GM12864 (cell line): ENCODE data around the gene NFKBIL1.
A peak's percentile ranks its signal among the peaks of the same experiment; 100 is the strongest.

ENCODE experiments used
- DNase-seq: peaks from one replicate; pipeline ENCODE4 v3.0.0-alpha.2; 2011; ENCODE audit warnings: low read depth
- H3K4me3 ChIP-seq: 2 replicates; pipeline ENCODE4 v1.5.1; 2011; ENCODE audit warnings: mild to moderate bottlenecking, low read depth, low read length, control low read depth
- TF ChIP-seq, protein P1 (sequence below): IDR thresholded peaks from 2 replicates; pipeline ENCODE4 v1.5.1; 2011; ENCODE audit warnings: low read depth, mild to moderate bottlenecking, moderate library complexity, low read length, control low read depth, inconsistent platforms; ENCODE audit errors: missing control alignments

The NFKBIL1 gene

DNA sequence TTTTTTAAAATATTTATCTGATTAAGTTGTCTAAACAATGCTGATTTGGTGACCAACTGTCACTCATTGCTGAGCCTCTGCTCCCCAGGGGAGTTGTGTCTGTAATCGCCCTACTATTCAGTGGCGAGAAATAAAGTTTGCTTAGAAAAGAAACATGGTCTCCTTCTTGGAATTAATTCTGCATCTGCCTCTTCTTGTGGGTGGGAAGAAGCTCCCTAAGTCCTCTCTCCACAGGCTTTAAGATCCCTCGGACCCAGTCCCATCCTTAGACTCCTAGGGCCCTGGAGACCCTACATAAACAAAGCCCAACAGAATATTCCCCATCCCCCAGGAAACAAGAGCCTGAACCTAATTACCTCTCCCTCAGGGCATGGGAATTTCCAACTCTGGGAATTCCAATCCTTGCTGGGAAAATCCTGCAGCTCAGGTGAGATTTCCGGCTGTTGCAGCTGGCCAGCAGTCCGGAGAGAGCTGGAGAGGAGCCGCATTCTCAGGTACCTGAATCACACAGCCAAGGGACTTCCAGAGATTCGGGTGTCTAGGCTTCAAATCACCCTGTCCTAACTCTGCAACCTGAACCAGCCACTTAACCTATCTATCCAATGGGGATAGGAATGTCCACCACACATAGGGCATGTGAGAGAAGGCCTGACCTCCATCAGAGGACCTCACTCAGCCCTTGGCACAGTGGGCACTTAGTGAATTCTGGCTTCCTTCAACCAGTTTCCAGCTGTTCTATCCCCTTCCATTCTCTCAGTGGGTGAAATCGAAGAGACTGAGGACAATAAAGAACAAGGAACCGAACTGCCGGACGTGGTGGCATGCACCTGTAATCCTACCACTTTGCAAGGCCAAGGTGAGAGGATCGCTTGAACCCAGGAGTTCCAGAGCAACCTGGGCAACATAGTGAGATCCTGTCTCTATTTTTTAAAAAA lies 31.0 kb downstream of the NFKBIL1 start:
- TF ChIP-seq, protein P1, sequence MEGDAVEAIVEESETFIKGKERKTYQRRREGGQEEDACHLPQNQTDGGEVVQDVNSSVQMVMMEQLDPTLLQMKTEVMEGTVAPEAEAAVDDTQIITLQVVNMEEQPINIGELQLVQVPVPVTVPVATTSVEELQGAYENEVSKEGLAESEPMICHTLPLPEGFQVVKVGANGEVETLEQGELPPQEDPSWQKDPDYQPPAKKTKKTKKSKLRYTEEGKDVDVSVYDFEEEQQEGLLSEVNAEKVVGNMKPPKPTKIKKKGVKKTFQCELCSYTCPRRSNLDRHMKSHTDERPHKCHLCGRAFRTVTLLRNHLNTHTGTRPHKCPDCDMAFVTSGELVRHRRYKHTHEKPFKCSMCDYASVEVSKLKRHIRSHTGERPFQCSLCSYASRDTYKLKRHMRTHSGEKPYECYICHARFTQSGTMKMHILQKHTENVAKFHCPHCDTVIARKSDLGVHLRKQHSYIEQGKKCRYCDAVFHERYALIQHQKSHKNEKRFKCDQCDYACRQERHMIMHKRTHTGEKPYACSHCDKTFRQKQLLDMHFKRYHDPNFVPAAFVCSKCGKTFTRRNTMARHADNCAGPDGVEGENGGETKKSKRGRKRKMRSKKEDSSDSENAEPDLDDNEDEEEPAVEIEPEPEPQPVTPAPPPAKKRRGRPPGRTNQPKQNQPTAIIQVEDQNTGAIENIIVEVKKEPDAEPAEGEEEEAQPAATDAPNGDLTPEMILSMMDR, result no peak
- peak overlapping the region; percentile 79 for H3K4me3 ChIP-seq
- DNase-seq, result no peak

DNA sequence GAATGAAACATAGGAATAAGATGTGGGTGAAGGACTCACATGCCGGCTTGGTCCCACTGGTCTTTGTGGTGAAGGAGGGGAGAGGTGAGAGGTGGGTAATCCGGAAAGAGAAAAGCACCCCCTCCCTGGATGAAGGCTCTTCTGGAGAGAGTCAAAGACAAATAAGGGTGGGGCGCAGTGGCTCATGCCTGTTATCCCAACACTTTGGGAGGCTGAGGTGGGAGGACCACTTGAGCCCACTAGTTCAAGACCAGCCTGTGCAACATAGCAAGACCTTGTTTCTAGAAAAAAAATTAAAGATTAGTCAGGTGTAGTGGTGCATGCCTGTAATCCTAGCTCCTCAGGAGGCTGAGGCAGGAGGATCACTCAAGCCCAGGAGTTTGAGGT lies 31.7 kb downstream of the NFKBIL1 start:
- H3K4me3 ChIP-seq, result peak overlapping the region; percentile 79; the same call in 1 of the 2 replicates
- TF ChIP-seq, protein P1, result no peak
- DNase-seq, result no peak

DNA sequence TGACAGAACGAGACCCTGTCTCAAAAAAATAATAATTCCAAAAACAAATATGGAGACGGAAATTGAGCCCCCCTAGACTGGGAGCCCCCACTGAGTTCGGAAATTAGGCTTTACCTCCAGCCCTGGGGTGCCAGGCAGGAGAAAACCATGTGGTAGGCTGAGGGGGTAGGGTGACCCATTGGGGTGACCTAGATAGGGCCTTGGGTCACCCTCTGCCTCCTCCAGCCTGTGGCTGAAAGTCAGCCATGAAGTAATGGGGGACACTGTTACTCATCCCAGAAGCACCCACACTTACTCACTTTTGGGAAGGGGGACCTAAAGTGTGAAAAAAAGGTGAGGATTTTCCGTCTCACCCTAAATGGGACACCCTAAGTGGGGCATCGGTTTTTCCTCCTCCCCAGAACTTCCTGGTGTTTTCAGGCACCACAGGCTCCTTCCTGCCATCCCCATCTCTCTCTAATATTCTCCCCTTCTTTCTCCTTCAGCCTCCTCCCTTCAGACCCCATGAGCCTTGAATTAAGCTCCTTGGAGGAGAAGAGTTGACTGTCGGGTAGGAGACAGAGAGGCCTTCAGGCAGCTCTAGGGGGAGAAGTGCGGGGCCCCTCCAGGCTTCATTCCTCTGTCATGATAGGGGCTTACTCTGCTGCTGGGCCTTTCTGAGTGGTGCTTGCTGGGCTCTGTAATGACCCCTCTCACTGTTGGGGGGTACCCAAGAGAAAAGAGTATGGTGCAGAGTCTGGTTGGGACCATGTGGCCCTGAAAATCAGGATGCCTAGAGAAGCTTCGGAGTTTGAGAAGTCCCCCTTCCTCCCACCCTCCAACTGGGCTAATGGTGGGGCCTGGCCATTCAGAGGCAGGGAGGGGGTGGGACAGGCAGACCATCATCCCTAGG lies 32.4 kb downstream of the NFKBIL1 start:
- DNase-seq, result no peak
- TF ChIP-seq, protein P1, result no peak
- peak overlapping the region; percentile 87 for H3K4me3 ChIP-seq

DNA sequence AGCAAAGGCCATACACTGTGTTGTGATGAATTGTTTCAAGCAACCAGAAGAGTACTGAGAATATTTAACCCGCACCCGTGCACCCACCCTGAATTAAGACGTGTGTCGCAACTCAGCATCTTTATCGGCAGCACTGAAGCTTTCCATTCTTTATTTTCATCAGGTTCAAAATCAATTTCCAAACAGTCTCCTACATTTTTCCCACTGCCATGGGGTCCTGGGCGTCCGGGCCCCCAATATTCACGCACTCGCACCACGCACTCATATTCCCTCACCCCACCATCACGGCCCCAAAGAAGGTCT lies 33.0 kb downstream of the NFKBIL1 start:
- TF ChIP-seq, protein P1, result no peak
- no peak for DNase-seq
- peak overlapping the region; percentile 87 for H3K4me3 ChIP-seq

DNA sequence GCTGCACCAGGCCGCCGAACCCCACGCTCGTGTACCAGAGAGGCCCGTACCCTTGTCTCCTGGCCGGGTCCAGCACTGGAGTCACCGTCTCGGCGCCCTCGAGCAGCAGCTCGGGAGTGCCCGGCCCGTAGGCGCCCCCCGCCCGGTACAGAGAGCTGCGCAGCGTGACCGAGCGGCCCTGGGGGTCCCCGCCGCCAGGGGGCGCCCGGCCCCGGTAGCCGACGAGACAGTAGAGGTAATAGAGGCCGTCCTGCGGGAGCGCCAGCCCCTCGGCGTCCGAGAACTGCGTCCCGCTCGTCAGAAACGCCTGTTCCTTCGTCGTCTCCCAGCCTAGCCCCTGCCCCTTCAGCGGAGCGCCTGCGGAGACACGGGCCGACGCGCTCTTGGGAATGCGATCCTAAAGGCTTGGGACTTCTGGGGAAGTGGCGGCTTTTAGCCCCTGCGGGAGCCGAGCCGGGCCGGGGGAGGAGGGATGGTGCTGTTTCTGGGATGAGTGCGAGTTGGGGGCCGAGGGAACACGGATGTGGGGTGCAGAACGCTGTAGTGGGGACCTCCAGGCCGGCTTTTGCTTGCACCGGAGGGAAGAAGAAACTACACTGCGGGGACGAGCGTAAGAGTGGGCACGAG lies 33.5 kb downstream of the NFKBIL1 start:
- DNase-seq, result no peak
- H3K4me3 ChIP-seq, result peak overlapping the region; percentile 87
- TF ChIP-seq, protein P1, result peak; percentile 96

DNA sequence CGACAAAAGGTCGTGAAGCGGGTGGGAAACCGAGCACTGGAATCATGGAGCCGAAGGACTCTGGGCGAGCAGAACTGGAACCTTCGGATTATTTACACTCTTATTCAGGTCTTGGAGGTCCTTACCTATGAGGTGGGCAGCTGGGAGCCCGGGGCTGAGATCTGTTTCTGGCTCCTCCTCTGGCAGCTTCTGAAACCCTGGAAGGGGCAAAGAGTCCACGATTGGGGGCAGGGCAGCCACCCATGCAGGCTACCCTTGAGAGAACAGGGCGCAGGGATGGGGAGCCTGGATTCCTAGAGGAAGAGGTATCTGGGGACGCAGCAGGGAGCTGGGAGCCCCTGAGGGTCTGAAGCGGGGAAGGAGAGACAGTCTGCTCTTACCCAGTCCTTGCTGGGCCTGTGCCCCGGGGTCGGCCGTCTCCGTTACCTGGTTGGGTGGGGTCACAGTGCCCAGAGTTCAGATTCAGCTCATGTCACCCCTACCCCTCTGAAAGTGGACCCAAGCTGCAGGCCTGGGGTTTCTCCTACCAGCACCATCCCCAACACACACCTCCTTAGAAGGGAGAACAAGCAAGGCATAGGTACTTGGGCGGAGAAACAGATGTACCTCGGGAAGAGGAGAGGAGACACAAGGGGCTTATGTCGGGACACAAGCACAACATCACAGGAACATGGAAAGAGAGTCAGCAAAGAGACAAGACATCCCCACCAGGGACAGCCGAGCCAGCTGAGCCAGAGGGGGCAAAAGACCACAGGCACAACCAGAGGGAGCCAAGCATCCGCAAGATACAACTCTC lies 34.2 kb downstream of the NFKBIL1 start:
- no peak for DNase-seq
- H3K4me3 ChIP-seq, result peak overlapping the region; percentile 87
- TF ChIP-seq, protein P1, result no peak
